K562 (cell line): ENCODE data around the gene GDPD2. TPM values are rescaled to one million over a fixed set of nuclear protein-coding genes. Genes with fewer than 3 reads are reported as not detected.

Experiments used
- ARNT ChIP-seq, 2 experiments: fragments of 450-650 bp; IDR thresholded peaks; 2 replicates each; pipeline ENCODE4 v1.6.1; 2016; ENCODE audit warnings: mild to moderate bottlenecking in 1 of 2
- CEBPZ ChIP-seq: fragments of 150-350 bp; IDR thresholded peaks from 2 replicates; pipeline ENCODE4 v1.6.1; 2014; ENCODE audit warnings: low read depth, mild to moderate bottlenecking, low read length, borderline replicate concordance
- CUX1 ChIP-seq: fragments of 200-800 bp; sonication (Bioruptor generic); IDR thresholded peaks from 2 replicates; pipeline ENCODE4 v1.6.1; 2016; ENCODE audit warnings: missing genetic modification characterization, missing compliant biosample characterization
- ELF1 ChIP-seq: fragments of 200-800 bp; sonication (Bioruptor generic); IDR thresholded peaks from 2 replicates; pipeline ENCODE4 v1.6.1; 2016; ENCODE audit warnings: missing genetic modification characterization, missing compliant biosample characterization
- ERF ChIP-seq: fragments of 450-650 bp; formaldehyde crosslinking; IDR thresholded peaks from 2 replicates; pipeline ENCODE4 v1.4.0; 2020; ENCODE audit warnings: mild to moderate bottlenecking, mixed read lengths
- FOXJ3 ChIP-seq: sonication (generic); formaldehyde crosslinking; IDR thresholded peaks from 2 replicates; pipeline ENCODE4 v1.4.0; 2020; ENCODE audit warnings: mild to moderate bottlenecking, missing genetic modification reagents
- GATAD2A ChIP-seq: fragments of 450-650 bp; IDR thresholded peaks from 2 replicates; pipeline ENCODE4 v1.6.1; 2017
- KAT8 ChIP-seq: fragments of 450-650 bp; IDR thresholded peaks from 2 replicates; pipeline ENCODE4 v1.6.1; 2016; ENCODE audit warnings: low read depth, mild to moderate bottlenecking
- KLF13 ChIP-seq: fragments of 450-650 bp; IDR thresholded peaks from 2 replicates; pipeline ENCODE4 v1.6.1; 2016; ENCODE audit warnings: missing genetic modification characterization, low read depth, mild to moderate bottlenecking, missing compliant biosample characterization, moderate library complexity, borderline replicate concordance
- PTRF ChIP-seq: fragments of 450-650 bp; IDR thresholded peaks from 2 replicates; pipeline ENCODE4 v1.6.1; 2016; ENCODE audit warnings: mild to moderate bottlenecking, missing genetic modification characterization, missing compliant biosample characterization
- RFX5 ChIP-seq: IDR thresholded peaks from 2 replicates; pipeline ENCODE4 v1.6.1; 2011; ENCODE audit warnings: low read depth, mild to moderate bottlenecking, improper control_type of control experiment, low read length
- SMAD1 ChIP-seq: fragments of 150-350 bp; IDR thresholded peaks from 2 replicates; pipeline ENCODE4 v1.6.1; 2014; ENCODE audit warnings: low read length, low read depth; ENCODE audit not compliant: partially characterized antibody
- STAT5A ChIP-seq: IDR thresholded peaks from 2 replicates; pipeline ENCODE4 v1.6.1; 2012; ENCODE audit warnings: low read length, inconsistent platforms, borderline replicate concordance
- TAF7 ChIP-seq: fragments of 450-650 bp; IDR thresholded peaks from 2 replicates; pipeline ENCODE4 v1.6.1; 2016; ENCODE audit warnings: missing genetic modification characterization, missing compliant biosample characterization
- ZNF24 ChIP-seq: fragments of 450-650 bp; IDR thresholded peaks from 2 replicates; pipeline ENCODE4 v1.6.1; 2016
- ZNF3 ChIP-seq: fragments of 250-450 bp; sonication (Bioruptor Pico); IDR thresholded peaks from 2 replicates; pipeline ENCODE4 v1.5.0; 2021; ENCODE audit warnings: mild to moderate bottlenecking, moderate library complexity
- ZNF778 ChIP-seq: fragments of 450-650 bp; formaldehyde crosslinking; IDR thresholded peaks from 2 replicates; pipeline ENCODE4 v1.4.0; 2020; ENCODE audit warnings: mild to moderate bottlenecking, moderate library complexity
- polyA plus RNA-seq, 8 experiments: library from polyadenylated mRNA; depleted of rRNA in 4 of 8; stranded (reverse) in 5 of 8; unstranded in 3 of 8; fragments of >200 nt; fragmentation: Nextera tagmentation in 2 of 8; fragmentation: Illumina TruSeq in 1 of 8; extraction: Ambion mirVana in 2 of 8; extraction: Trizol in 1 of 8; gene quantifications; 2 replicates each; pipeline versions ENCODE4 v1.2.1 to v1.2.3, GENCODE V29; 2011 to 2014; ENCODE audit warnings: inconsistent platforms in 1 of 8, missing spikeins in 1 of 8
- total RNA-seq, 7 experiments: library from RNA; depleted of rRNA in 6 of 7; stranded (reverse); fragments of >200 nt in 6 of 7; fragmentation: Illumina TruSeq in 2 of 7; extraction: Trizol in 2 of 7; gene quantifications; 2 replicates each; pipeline versions ENCODE4 v1.2.1 to v1.2.3, GENCODE V29; 2011 to 2021; ENCODE audit warnings: low replicate concordance in 1 of 7
- TF ChIP-seq, protein P1 (sequence below): fragments of 250-450 bp; sonication (Bioruptor Pico); IDR thresholded peaks from 2 replicates; pipeline ENCODE4 v1.5.0; 2021

GDPD2 gene
- total and polyA plus RNA-seq, 9 of the 15 experiments (the other 6 are each of a cell fraction or from before 2014, with no cell fraction given) = not detected

GRCh38 chrX:70454441-70455365, 31.6 kb downstream of the GDPD2 start (continued):
- TF ChIP-seq CUX1 (no peak), ZNF778 (CRISPR knock-in tag) (no peak), PTRF (tag) (no peak), ERF (no peak), TAF7 (no peak), ZNF3 (CRISPR knock-in tag) (no peak), ARNT (IDR thresholded peaks at IDR 0.05) (no peak), STAT5A (no peak), GATAD2A (no peak), ZNF24 (no peak), KLF13 (tag) (no peak), ELF1 (tag) (no peak), RFX5 (no peak), FOXJ3 (CRISPR knock-in tag) (no peak), CEBPZ (no peak), KAT8 (no peak), SMAD1 (no peak)
- TF ChIP-seq, protein P1, sequence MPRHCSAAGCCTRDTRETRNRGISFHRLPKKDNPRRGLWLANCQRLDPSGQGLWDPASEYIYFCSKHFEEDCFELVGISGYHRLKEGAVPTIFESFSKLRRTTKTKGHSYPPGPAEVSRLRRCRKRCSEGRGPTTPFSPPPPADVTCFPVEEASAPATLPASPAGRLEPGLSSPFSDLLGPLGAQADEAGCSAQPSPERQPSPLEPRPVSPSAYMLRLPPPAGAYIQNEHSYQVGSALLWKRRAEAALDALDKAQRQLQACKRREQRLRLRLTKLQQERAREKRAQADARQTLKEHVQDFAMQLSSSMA (CRISPR knock-in tag) = no peak
